Nephron progenitor cell (in vitro differentiated cells): ENCODE measurements around the gene RHOH.

Experiments
- DNase-seq: peaks from one replicate; pipeline ENCODE4 v3.0.0; 2021
- H3K27ac Mint-ChIP-seq: 2 replicates; pipeline ENCODE4 v1.8.0; 2021; ENCODE audit warnings: mild to moderate bottlenecking, moderate library complexity, mixed read lengths
- H3K27me3 Mint-ChIP-seq: 2 replicates; pipeline ENCODE4 v1.8.0; 2021; ENCODE audit warnings: mild to moderate bottlenecking, low read depth, mixed read lengths; ENCODE audit not compliant: poor library complexity
- H3K36me3 Mint-ChIP-seq: 2 replicates; pipeline ENCODE4 v1.8.0; 2021; ENCODE audit warnings: low read depth, mixed read lengths
- H3K4me1 Mint-ChIP-seq: 2 replicates; pipeline ENCODE4 v1.8.0; 2021; ENCODE audit warnings: mixed read lengths
- H3K4me3 Mint-ChIP-seq: 2 replicates; pipeline ENCODE4 v1.8.0; 2021; ENCODE audit warnings: mild to moderate bottlenecking, moderate library complexity, mixed read lengths
- H3K9me3 Mint-ChIP-seq: 2 replicates; pipeline ENCODE4 v1.8.0; 2021; ENCODE audit warnings: mild to moderate bottlenecking, moderate library complexity, mixed read lengths
- TF ChIP-seq, protein P1 (sequence below): fragments of 200-600 bp; sonication (generic); IDR thresholded peaks from 2 replicates; pipeline ENCODE4 v1.5.0; 2021; ENCODE audit warnings: antibody characterized with exemption

The RHOH gene

DNA sequence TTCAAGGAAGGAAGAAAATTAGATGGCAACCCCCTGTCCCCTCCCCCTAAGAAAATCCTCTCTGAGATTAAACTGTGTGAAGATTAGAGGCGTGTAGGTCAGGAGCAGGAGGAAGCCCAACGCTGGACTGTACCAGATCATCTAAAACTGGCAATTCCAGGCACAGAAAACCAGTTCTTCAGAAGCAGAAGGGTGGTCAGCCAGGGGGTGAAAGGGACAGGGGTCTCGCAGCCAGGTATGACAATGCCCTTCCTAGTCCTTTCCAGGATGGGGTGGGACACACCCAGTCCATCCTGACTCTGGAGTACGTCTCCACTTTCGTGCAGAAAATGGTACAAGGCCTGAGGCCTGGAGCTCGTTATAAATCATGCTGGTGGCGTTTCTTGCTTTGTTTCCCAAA, 3.3 kb upstream of the RHOH start:
- no peaks in the 10 kb centered on the region for H3K36me3 Mint-ChIP-seq
- H3K27me3 Mint-ChIP-seq = peaks cover 5% of the 10 kb centered on the region
- no peak overlapping the region for H3K4me3 Mint-ChIP-seq
- H3K27ac Mint-ChIP-seq = no peak overlapping the region
- H3K9me3 Mint-ChIP-seq = no peaks in the 10 kb centered on the region
- TF ChIP-seq, protein P1, sequence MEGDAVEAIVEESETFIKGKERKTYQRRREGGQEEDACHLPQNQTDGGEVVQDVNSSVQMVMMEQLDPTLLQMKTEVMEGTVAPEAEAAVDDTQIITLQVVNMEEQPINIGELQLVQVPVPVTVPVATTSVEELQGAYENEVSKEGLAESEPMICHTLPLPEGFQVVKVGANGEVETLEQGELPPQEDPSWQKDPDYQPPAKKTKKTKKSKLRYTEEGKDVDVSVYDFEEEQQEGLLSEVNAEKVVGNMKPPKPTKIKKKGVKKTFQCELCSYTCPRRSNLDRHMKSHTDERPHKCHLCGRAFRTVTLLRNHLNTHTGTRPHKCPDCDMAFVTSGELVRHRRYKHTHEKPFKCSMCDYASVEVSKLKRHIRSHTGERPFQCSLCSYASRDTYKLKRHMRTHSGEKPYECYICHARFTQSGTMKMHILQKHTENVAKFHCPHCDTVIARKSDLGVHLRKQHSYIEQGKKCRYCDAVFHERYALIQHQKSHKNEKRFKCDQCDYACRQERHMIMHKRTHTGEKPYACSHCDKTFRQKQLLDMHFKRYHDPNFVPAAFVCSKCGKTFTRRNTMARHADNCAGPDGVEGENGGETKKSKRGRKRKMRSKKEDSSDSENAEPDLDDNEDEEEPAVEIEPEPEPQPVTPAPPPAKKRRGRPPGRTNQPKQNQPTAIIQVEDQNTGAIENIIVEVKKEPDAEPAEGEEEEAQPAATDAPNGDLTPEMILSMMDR = no peak
- no peak for DNase-seq
- peaks cover 83% of the 10 kb centered on the region for H3K4me1 Mint-ChIP-seq

DNA sequence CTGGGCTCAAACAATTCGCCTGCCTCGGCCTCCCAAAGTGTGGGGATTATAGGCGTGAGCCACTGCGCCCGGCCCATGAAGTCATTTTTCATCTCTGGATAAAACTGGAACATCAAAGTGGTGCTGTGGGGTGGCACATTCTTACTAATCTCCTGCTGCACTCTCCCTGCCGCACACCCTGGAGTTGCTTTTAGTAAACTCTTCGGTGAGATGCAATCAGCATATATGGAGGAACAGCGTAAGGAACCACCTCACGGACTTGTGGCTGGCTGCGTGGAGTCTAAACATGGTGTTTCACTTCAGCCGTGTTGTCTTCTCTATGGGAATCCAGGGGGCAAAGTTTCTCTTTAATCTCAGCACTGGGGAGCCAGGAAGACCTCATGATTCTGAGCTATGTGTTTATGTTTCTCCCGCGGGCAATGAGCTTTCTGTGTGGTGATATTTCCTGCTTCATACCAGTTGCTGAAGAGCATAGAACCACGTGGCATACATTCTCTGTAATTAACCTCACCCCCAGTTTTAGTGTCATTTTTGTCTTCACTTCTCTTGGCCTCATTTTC, 2.1 kb upstream of the RHOH start:
- Mint-ChIP-seq H3K27me3 (peaks cover 5% of the 10 kb centered on the region), H3K4me3 (no peak overlapping the region), H3K4me1 (peaks cover 89% of the 10 kb centered on the region), H3K9me3 (no peaks in the 10 kb centered on the region), H3K36me3 (no peaks in the 10 kb centered on the region), H3K27ac (peak overlapping the region; percentile 86)
- no peak for DNase-seq
- TF ChIP-seq, protein P1 = no peak

DNA sequence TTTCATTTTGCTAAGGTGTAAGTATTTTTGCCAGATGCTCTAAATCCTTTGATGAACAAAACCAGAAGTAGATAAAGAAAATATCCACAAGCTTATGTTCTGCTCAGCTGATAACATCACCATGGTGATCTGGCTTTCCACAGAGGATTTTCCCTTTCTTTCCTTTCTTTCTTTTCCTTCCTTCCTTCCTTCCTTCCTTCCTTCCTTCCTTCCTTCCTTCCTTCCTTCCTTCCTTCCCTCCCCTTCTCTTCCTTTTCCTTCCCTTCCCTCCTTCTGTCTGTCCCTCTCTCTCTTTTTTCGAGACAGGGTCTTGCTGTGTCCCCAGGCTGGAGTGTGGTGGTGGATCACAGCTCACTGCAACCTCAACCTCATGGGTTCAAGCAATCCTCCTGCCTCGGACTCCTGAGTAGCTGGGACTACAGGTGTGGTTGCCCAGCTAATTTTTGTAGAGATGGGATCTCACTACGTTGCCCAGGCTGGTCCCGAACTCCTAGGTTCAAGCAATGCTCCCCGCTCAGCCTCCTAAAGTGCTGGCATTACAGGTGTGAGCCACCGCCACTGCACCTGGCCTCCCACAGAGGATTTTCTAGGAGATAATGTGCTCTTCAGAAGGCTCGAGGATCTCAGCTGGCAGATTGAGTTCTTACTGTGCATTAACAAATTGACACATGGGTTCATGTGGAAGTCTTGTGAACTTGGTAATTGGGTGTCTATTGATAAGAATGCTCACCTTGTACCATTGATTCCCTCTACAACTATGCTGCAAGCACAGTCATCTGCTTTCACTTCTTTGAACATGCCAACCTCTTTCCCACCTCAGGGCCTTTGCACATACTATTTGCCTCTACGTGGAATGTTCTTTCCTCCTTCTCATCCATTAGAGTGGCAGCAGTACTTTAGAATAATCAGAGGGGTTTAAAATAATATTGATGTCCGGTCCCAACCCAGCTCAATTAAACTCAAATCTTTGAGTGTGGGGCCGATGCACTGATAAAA, 1.4 kb upstream of the RHOH start:
- TF ChIP-seq, protein P1 = no peak
- H3K4me1 Mint-ChIP-seq = peaks cover 88% of the 10 kb centered on the region
- DNase-seq = no peak
- H3K27me3 Mint-ChIP-seq = peaks cover 5% of the 10 kb centered on the region
- H3K27ac Mint-ChIP-seq = peak overlapping the region; percentile 49
- no peak overlapping the region for H3K4me3 Mint-ChIP-seq
- H3K36me3 Mint-ChIP-seq = no peaks in the 10 kb centered on the region
- no peaks in the 10 kb centered on the region for H3K9me3 Mint-ChIP-seq

DNA sequence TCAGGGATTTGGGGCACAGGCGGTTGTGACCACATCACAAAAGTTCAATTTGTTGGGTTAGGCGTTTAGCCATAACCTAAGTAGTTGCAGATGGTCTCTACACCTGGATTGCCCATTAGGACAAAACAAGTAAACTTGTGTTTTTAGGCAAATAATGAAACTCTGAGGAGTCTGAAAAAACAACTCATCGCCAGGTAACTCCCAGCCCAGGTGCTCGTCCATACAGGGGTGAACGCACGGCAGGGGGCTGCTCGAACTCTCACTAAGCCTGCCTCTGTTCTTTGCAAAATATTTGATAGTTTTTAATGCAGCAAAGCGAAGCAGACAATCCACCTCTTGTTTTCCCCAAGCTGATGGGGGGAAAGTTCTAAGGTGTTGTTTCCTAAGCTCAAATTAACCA, 559 bp upstream of the RHOH start:
- Mint-ChIP-seq H3K27ac (no peak overlapping the region), H3K36me3 (no peaks in the 10 kb centered on the region), H3K4me3 (peak overlapping the region; percentile 77), H3K4me1 (peaks cover 83% of the 10 kb centered on the region), H3K9me3 (no peaks in the 10 kb centered on the region), H3K27me3 (peaks cover 5% of the 10 kb centered on the region)
- TF ChIP-seq, protein P1 = no peak
- DNase-seq = no peak

DNA sequence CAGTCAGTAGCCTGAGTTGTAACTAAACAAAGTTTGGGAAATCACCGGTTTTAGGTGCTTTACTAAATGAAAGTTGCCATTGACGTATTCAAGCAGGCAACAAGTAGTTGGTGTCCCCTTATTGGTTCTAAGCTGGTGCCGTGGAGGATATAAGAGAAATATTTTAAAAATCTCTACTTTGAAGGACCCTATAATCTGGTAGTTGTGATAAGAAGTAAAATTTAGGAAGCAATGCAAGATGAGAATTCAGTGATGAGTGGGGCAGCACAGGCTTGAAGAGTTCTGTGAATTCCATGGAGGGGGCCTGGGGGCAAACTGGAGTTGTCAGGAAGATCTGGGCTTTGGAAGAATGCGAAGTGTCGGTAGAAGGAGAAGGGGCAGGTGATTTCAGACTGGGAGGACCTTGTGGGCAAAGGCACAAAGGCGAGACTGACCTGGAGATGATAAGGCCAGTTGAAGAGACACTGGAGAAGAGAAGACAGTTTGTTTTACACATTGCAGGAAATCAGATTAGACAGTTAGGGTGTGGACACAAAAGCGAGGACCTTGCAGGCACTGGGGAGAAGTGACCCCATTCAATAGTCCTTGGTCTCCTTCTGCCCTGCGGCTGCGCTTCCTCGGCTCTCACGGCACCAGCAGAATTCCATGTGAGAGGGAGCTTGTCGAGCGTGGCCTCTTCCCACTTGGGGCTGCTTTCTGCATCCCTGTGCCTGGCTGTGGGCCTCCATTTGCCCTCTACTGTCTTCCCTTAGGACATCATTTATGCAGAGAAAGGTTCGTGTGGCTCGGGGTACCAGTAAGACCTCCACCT, 1.3 kb downstream of the RHOH start:
- H3K4me3 Mint-ChIP-seq = peak overlapping the region; percentile 77
- no peaks in the 10 kb centered on the region for H3K36me3 Mint-ChIP-seq
- H3K27ac Mint-ChIP-seq = peak overlapping the region; percentile 28
- peaks cover 65% of the 10 kb centered on the region for H3K4me1 Mint-ChIP-seq
- H3K9me3 Mint-ChIP-seq = no peaks in the 10 kb centered on the region
- TF ChIP-seq, protein P1 = no peak
- DNase-seq = no peak
- peaks cover 5% of the 10 kb centered on the region for H3K27me3 Mint-ChIP-seq
